ENCODE results near the gene TMEM184A. TPM values are rescaled to one million over a fixed set of nuclear protein-coding genes. Genes with fewer than 3 reads are reported as not detected.

TMEM184A gene
- total and polyA plus RNA-seq, 2 of the 8 experiments (the other 6 are each of a cell fraction or from before 2014, with no cell fraction given), result 1.8 to 2.1 TPM

DNA sequence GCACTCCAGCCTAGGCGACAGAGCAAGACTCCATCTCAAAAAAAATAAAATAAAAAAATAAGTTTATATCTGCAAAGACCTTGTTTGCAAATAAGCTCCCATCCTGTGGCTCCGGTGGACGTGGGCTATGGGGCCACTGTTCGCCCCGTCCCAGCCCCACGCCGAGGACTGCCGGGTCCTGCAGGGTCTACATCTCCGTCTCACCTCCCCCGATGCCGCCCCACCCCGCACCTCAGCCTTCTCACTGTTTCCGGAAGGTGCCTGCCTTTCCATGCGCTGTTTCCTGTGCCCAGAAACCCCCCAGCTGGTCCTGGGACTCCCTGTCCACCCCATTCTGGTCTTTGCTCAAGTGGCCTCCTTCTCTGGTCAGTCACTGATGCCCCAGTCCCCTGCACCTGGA lies 46.8 kb downstream of the TMEM184A start:
- Histone ChIP-seq H2BK15ac (ENCODE audit: low read length) (peak overlapping the region; percentile 16; the same call in 1 of the 2 replicates), H2AFZ (ENCODE audit: low read length) (no peak overlapping the region), H3K36me3 (ENCODE audit: control insufficient read depth in 2 of 4, insufficient read depth in 4 of 4, low read length in 3 of 4) (no peaks in the 10 kb centered on the region), H4K5ac (ENCODE audit: insufficient read length, low read depth, low read length) (no peak overlapping the region), H3K4me3 (ENCODE audit: extremely low read depth in 1 of 4, insufficient read depth in 2 of 4, low read depth in 3 of 4, low read length in 4 of 4) (no peak overlapping the region), H2BK20ac (ENCODE audit: low read length) (no peak overlapping the region), H3K9ac (replicated peaks in 1 of 4; ENCODE audit: extremely low read depth in 1 of 4, low read depth in 3 of 4, low read length in 3 of 4) (no peak overlapping the region), H3K23ac (ENCODE audit: insufficient read length) (no peak overlapping the region), H2AK5ac (ENCODE audit: low read depth, low read length) (no peak overlapping the region), H3K27me3 (replicated peaks in 1 of 4; ENCODE audit: control insufficient read depth in 3 of 4, extremely low read depth in 1 of 4, insufficient read depth in 3 of 4, low read length in 3 of 4) (no peaks in the 10 kb centered on the region), H3K23me2 (ENCODE audit: low read depth, low read length) (peaks cover 2% of the 10 kb centered on the region; the same call in 1 of the 2 replicates), H2BK5ac (ENCODE audit: low read depth, low read length) (no peak overlapping the region), H3K79me1 (ENCODE audit: low read depth, low read length) (no peaks in the 10 kb centered on the region), H3K4me2 (ENCODE audit: insufficient read depth in 1 of 2, low read depth in 2 of 2, low read length in 2 of 2) (no peak overlapping the region), H3K4me1 (replicated peaks in 1 of 4; ENCODE audit: control insufficient read depth in 3 of 4, insufficient read depth in 4 of 4, low read length in 3 of 4) (peaks cover 3 to 8% (median 6%) of the 10 kb centered on the region in 4 experiments; a peak in 6 of 7 replicates), H4K8ac (ENCODE audit: extremely low read depth, insufficient read depth, low read length) (no peak overlapping the region), H3K14ac (ENCODE audit: insufficient read length) (no peak overlapping the region), H2BK120ac (replicated peaks; ENCODE audit: low read depth, low read length) (no peak overlapping the region), H3K56ac (replicated peaks; ENCODE audit: insufficient read length, low read depth, low read length) (no peak overlapping the region), H3K4ac (replicated peaks; ENCODE audit: insufficient read length, low read depth, low read length) (no peak overlapping the region), H2BK12ac (ENCODE audit: low read depth, low read length) (no peak overlapping the region), H4K20me1 (replicated peaks in 1 of 2; ENCODE audit: control insufficient read depth in 1 of 2, insufficient read depth in 2 of 2, low read length in 2 of 2) (no peaks in the 10 kb centered on the region), H3K27ac (ENCODE audit: low read depth, low read length) (no peak overlapping the region), H3K79me2 (ENCODE audit: control insufficient read depth in 1 of 2, insufficient read depth in 2 of 2, low read length in 2 of 2) (no peaks in the 10 kb centered on the region), H3K9me3 (ENCODE audit: insufficient read depth in 2 of 2, low read depth in 1 of 2, low read length in 1 of 2) (no peaks in the 10 kb centered on the region), H3K18ac (ENCODE audit: extremely low read depth, low read length) (no peak overlapping the region), H4K91ac (replicated peaks; ENCODE audit: insufficient read length, low read length) (no peak overlapping the region)
- POLR2A ChIA-PET (ENCODE audit: partially characterized antibody), result interaction anchor here (0.9 kb wide), 1 partner anchor 21 kb away, joined by 3 read pairs; the partner anchor contains the start of gene MAFK
- DNase-seq (ENCODE audit: low read depth in 1 of 2, low spot score in 2 of 2) (no peak), FAIRE-seq (no peak)
- WGBS, 2 experiments (ENCODE audit: extremely low coverage in 1 of 2, insufficient coverage in 1 of 2, insufficient read length in 1 of 2, insufficient replicate concordance in 2 of 2, low coverage in 1 of 2, low lambda C conversion rate in 2 of 2, missing lambda C conversion rate in 1 of 2), result 88% methylated on average over 8 of the region's 14 CpGs; no CpG with 5 or more reads in 1 of the 2 experiments
- CTCF ChIA-PET (ENCODE audit: partially characterized antibody), result interaction anchor here (0.7 kb wide), 1 partner anchor 1145 kb away, joined by 3 read pairs; no protein-coding TSS in a partner anchor
- TF ChIP-seq FOSL1 (IDR thresholded peaks at IDR 0.05; ENCODE audit: insufficient read depth, low read depth, low read length) (no peak), GTF2F1 (IDR thresholded peaks at IDR 0.05; ENCODE audit: borderline replicate concordance, low read depth, low read length) (no peak), CBX5 (IDR thresholded peaks at IDR 0.05; ENCODE audit: low read depth, low read length) (no peak), CHD2 (IDR thresholded peaks at IDR 0.05; ENCODE audit: low read length) (no peak), TCF12 (IDR thresholded peaks at IDR 0.05; ENCODE audit: low read depth, low read length) (no peak), E2F6 (IDR thresholded peaks at IDR 0.05) (no peak)
